K562 (cell line): ENCODE data around the gene PIGK. TPM values are rescaled to one million over a fixed set of nuclear protein-coding genes. Genes with fewer than 3 reads are reported as not detected.

Experiments
- ATF6 ChIP-seq: sonication (generic); formaldehyde crosslinking; IDR thresholded peaks from 2 replicates; pipeline ENCODE4 v1.4.0; 2020; ENCODE audit warnings: mild to moderate bottlenecking, missing genetic modification reagents
- CHAMP1 ChIP-seq: fragments of 450-650 bp; IDR thresholded peaks from 2 replicates; pipeline ENCODE4 v1.6.1; 2016; ENCODE audit warnings: mild to moderate bottlenecking
- FOXA3 ChIP-seq, 2 experiments: fragments of 450-650 bp in 1 of 2; sonication (generic) in 1 of 2; formaldehyde crosslinking; IDR thresholded peaks in 1 of 2; conservative IDR thresholded peaks in 1 of 2; 2 replicates each; pipeline versions ENCODE4 v1.4.0 to v1.8.0; 2020 to 2022; ENCODE audit warnings: mild to moderate bottlenecking in 2 of 2, missing genetic modification reagents in 1 of 2
- HMG20A ChIP-seq: fragments of 450-650 bp; formaldehyde crosslinking; conservative IDR thresholded peaks from 2 replicates; pipeline ENCODE4 v1.4.0; 2020; ENCODE audit warnings: mild to moderate bottlenecking, mixed read lengths
- MAFF ChIP-seq: IDR thresholded peaks from 2 replicates; pipeline ENCODE4 v1.6.1; 2012; ENCODE audit warnings: low read length, improper control_type of control experiment
- NELFE ChIP-seq: IDR thresholded peaks from 2 replicates; pipeline ENCODE4 v1.6.1; 2011; ENCODE audit warnings: mild to moderate bottlenecking; ENCODE audit not compliant: insufficient read depth, insufficient read length
- NONO ChIP-seq, 2 experiments: fragments of 200-400 bp in 1 of 2; fragments of 450-650 bp in 1 of 2; formaldehyde crosslinking in 1 of 2; IDR thresholded peaks; 2 replicates each; pipeline ENCODE4 v1.6.1; 2017; ENCODE audit warnings: low read depth in 2 of 2, mild to moderate bottlenecking in 2 of 2, moderate library complexity in 2 of 2, low read length in 1 of 2
- ZEB2 ChIP-seq: fragments of 450-650 bp; IDR thresholded peaks from 2 replicates; pipeline ENCODE4 v1.6.1; 2016
- ZNF175 ChIP-seq: fragments of 200-800 bp; sonication (Bioruptor generic); IDR thresholded peaks from 2 replicates; pipeline ENCODE4 v1.6.1; 2016; ENCODE audit warnings: low read depth, mild to moderate bottlenecking, missing genetic modification characterization, missing compliant biosample characterization
- ZNF551 ChIP-seq: fragments of 250-450 bp; sonication (Bioruptor Pico); IDR thresholded peaks from 2 replicates; pipeline ENCODE4 v1.5.0; 2021; ENCODE audit warnings: mild to moderate bottlenecking, moderate library complexity
- ZNF75A ChIP-seq: fragments of 450-650 bp; formaldehyde crosslinking; IDR thresholded peaks from 2 replicates; pipeline ENCODE4 v1.4.0; 2020; ENCODE audit warnings: mild to moderate bottlenecking
- ZNF830 ChIP-seq: fragments of 250-450 bp; sonication (Bioruptor Pico); IDR thresholded peaks from 2 replicates; pipeline ENCODE4 v1.5.0; 2021; ENCODE audit warnings: mild to moderate bottlenecking
- polyA plus RNA-seq, 8 experiments: library from polyadenylated mRNA; depleted of rRNA in 4 of 8; stranded (reverse) in 5 of 8; unstranded in 3 of 8; fragments of >200 nt; fragmentation: Nextera tagmentation in 2 of 8; fragmentation: Illumina TruSeq in 1 of 8; extraction: Ambion mirVana in 2 of 8; extraction: Trizol in 1 of 8; gene quantifications; 2 replicates each; pipeline versions ENCODE4 v1.2.1 to v1.2.3, GENCODE V29; 2011 to 2014; ENCODE audit warnings: inconsistent platforms in 1 of 8, missing spikeins in 1 of 8
- total RNA-seq, 7 experiments: library from RNA; depleted of rRNA in 6 of 7; stranded (reverse); fragments of >200 nt in 6 of 7; fragmentation: Illumina TruSeq in 2 of 7; extraction: Trizol in 2 of 7; gene quantifications; 2 replicates each; pipeline versions ENCODE4 v1.2.1 to v1.2.3, GENCODE V29; 2011 to 2021; ENCODE audit warnings: low replicate concordance in 1 of 7
- TF ChIP-seq, protein P1 (sequence below): fragments of 450-650 bp; IDR thresholded peaks from 2 replicates; pipeline ENCODE4 v1.6.1; 2016; ENCODE audit warnings: low read depth
- TF ChIP-seq, protein P2 (sequence below): fragments of 250-450 bp; sonication (Bioruptor Pico); IDR thresholded peaks from 2 replicates; pipeline ENCODE4 v1.5.0; 2020; ENCODE audit warnings: mild to moderate bottlenecking

Gene PIGK
- total and polyA plus RNA-seq, 9 of the 15 experiments (the other 6 are each of a cell fraction or from before 2014, with no cell fraction given), result 15.7 to 59.5 (median 29.9) TPM

DNA sequence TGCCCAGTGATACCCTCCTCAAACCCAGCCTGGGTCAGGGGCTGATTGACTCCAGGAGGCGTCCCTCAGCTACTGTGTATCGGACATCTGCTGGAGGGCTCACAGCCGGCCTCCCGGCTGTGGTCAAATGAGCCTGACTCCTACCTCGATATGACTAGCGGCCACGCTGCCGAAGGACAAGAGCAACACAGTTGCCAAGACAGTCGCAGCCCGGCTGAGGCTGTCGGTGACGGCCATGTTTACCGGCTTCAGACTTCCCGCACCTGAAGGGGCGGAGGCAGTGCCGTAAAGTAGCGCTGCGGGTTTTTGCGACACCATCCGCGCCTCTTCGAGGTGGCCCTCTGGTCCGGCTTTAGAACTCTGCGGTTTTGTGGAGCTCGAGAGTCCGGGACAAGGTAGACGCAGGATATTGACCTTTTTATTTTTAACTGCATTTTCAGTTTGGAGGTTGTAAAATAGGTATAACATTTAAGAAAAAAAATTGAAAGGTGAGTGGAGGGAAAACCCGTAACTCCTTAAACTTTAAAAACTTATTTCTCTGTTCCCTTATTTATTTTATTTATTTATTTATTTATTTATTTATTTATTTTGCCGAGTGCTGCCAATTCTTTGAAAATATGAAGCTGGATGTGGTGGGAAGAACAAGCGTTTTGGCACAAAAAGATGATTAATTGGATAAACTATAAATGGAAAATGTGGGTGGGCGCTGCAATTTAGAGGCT is at the start of gene PIGK (continued):
- TF ChIP-seq, protein P1, sequence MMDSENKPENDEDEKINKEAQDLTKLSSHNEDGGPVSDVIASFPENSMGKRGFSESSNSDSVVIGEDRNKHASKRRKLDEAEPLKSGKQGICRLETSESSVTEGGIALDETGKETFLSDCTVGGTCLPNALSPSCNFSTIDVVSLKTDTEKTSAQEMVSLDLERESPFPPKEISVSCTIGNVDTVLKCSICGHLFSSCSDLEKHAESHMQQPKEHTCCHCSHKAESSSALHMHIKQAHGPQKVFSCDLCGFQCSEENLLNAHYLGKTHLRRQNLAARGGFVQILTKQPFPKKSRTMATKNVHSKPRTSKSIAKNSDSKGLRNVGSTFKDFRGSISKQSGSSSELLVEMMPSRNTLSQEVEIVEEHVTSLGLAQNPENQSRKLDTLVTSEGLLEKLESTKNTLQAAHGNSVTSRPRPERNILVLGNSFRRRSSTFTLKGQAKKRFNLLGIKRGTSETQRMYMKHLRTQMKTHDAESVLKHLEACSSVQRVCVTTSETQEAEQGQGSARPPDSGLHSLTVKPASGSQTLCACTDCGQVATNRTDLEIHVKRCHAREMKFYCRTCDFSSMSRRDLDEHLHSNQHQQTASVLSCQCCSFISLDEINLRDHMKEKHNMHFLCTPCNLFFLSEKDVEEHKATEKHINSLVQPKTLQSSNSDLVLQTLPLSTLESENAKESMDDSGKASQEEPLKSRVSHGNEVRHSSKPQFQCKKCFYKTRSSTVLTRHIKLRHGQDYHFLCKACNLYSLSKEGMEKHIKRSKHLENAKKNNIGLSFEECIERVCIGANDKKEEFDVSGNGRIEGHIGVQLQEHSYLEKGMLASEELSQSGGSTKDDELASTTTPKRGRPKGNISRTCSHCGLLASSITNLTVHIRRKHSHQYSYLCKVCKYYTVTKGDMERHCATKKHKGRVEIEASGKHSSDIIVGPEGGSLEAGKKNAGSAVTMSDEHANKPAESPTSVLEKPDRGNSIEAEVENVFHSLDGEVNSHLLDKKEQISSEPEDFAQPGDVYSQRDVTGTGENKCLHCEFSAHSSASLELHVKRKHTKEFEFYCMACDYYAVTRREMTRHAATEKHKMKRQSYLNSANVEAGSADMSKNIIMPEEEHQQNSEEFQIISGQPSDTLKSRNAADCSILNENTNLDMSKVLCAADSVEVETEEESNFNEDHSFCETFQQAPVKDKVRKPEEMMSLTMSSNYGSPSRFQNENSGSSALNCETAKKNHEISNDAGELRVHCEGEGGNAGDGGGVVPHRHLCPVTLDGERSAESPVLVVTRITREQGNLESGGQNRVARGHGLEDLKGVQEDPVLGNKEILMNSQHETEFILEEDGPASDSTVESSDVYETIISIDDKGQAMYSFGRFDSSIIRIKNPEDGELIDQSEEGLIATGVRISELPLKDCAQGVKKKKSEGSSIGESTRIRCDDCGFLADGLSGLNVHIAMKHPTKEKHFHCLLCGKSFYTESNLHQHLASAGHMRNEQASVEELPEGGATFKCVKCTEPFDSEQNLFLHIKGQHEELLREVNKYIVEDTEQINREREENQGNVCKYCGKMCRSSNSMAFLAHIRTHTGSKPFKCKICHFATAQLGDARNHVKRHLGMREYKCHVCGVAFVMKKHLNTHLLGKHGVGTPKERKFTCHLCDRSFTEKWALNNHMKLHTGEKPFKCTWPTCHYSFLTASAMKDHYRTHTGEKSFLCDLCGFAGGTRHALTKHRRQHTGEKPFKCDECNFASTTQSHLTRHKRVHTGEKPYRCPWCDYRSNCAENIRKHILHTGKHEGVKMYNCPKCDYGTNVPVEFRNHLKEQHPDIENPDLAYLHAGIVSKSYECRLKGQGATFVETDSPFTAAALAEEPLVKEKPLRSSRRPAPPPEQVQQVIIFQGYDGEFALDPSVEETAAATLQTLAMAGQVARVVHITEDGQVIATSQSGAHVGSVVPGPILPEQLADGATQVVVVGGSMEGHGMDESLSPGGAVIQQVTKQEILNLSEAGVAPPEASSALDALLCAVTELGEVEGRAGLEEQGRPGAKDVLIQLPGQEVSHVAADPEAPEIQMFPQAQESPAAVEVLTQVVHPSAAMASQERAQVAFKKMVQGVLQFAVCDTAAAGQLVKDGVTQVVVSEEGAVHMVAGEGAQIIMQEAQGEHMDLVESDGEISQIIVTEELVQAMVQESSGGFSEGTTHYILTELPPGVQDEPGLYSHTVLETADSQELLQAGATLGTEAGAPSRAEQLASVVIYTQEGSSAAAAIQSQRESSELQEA, result no peak
- no peak for TF ChIP-seq MAFF
- no peak for TF ChIP-seq ZEB2
- TF ChIP-seq CHAMP1, result no peak
- no peak for TF ChIP-seq ZNF75A (CRISPR knock-in tag)
- TF ChIP-seq ZNF175 (CRISPR knock-in tag), result no peak
- TF ChIP-seq NELFE, result no peak
- TF ChIP-seq ZNF551, result no peak
- TF ChIP-seq ATF6 (CRISPR knock-in tag), result no peak
- TF ChIP-seq, protein P2, sequence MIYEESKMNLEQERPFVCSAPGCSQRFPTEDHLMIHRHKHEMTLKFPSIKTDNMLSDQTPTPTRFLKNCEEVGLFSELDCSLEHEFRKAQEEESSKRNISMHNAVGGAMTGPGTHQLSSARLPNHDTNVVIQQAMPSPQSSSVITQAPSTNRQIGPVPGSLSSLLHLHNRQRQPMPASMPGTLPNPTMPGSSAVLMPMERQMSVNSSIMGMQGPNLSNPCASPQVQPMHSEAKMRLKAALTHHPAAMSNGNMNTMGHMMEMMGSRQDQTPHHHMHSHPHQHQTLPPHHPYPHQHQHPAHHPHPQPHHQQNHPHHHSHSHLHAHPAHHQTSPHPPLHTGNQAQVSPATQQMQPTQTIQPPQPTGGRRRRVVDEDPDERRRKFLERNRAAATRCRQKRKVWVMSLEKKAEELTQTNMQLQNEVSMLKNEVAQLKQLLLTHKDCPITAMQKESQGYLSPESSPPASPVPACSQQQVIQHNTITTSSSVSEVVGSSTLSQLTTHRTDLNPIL (CRISPR knock-in tag), result no peak
- TF ChIP-seq HMG20A (CRISPR knock-in tag), result no peak
- no peak for TF ChIP-seq FOXA3 (CRISPR knock-in tag; conservative IDR thresholded peaks at IDR 0.05 in 1 of 2, IDR thresholded peaks at IDR 0.05 in 1 of 2)
- TF ChIP-seq NONO (IDR thresholded peaks at IDR 0.05; ENCODE audit: low read depth in 2 of 2, low read length in 1 of 2), result no peak
- TF ChIP-seq ZNF830 (CRISPR knock-in tag), result no peak
